22Rv1 (cell line): ENCODE data around the gene LOXL4.

ENCODE experiments used
- H3K27ac ChIP-seq: fragments of 450-650 bp; 2 replicates; pipeline ENCODE4 v1.5.1; 2017
- ZFX ChIP-seq: fragments of 450-650 bp; IDR thresholded peaks from 2 replicates; pipeline ENCODE4 v1.6.1; 2017; ENCODE audit warnings: antibody characterized with exemption, borderline replicate concordance
- TF ChIP-seq, protein P1 (sequence below): fragments of 450-650 bp; IDR thresholded peaks from 2 replicates; pipeline ENCODE4 v1.5.1; 2017; ENCODE audit warnings: mild to moderate bottlenecking

Gene LOXL4

GRCh38 chr10:98310701-98311100, 42.7 kb upstream of the LOXL4 start:
- no peak for TF ChIP-seq ZFX
- TF ChIP-seq, protein P1, sequence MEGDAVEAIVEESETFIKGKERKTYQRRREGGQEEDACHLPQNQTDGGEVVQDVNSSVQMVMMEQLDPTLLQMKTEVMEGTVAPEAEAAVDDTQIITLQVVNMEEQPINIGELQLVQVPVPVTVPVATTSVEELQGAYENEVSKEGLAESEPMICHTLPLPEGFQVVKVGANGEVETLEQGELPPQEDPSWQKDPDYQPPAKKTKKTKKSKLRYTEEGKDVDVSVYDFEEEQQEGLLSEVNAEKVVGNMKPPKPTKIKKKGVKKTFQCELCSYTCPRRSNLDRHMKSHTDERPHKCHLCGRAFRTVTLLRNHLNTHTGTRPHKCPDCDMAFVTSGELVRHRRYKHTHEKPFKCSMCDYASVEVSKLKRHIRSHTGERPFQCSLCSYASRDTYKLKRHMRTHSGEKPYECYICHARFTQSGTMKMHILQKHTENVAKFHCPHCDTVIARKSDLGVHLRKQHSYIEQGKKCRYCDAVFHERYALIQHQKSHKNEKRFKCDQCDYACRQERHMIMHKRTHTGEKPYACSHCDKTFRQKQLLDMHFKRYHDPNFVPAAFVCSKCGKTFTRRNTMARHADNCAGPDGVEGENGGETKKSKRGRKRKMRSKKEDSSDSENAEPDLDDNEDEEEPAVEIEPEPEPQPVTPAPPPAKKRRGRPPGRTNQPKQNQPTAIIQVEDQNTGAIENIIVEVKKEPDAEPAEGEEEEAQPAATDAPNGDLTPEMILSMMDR = no peak
- H3K27ac ChIP-seq = no peak overlapping the region

DNA sequence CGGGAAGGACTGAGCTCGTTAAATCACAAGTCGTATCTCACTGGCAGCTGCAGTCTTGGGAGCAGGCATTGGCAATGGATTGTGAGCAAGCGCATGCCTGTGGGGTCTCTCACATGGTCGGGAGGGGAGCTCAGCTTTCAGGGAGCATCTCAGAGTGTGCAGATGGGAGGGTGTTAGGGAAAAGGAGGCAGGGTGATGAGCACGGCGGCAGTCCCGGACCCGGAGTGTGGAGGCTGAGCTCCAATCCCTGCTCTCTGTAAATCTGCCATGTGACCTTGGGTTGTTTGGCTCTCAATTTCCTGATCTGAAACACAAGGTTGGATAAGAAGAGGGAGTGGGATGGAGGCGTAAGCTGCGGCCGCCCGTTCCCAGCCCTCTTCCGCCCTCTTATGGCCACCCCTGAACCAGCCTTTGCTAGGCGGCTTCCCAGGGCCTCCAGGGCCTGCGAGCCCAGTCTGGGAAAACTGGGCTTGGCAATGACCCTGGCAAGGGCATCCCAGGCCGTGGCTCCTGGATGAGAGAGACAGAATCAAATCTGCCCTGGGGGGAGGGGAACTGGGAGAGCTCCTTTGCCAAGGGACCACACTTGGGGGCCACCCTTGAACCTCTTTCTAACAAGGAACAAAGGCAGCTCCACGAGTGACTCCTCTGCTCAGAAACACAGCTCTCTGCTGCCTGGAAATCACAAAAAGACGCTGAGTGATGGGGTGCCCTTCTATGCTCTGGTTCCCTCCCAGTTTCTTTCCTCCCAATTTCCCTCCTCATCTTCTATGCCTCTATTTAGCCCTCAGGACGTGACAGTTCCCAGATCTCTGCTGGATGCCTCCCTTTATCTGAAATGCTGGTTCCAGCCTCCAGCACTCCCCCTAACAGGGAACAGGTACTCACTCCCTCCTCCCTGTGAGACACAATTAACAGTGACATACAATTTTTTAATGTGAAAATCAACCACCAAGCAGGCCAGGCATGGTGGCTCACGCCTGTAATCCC, 41.7 kb upstream of the LOXL4 start:
- H3K27ac ChIP-seq = no peak overlapping the region

DNA sequence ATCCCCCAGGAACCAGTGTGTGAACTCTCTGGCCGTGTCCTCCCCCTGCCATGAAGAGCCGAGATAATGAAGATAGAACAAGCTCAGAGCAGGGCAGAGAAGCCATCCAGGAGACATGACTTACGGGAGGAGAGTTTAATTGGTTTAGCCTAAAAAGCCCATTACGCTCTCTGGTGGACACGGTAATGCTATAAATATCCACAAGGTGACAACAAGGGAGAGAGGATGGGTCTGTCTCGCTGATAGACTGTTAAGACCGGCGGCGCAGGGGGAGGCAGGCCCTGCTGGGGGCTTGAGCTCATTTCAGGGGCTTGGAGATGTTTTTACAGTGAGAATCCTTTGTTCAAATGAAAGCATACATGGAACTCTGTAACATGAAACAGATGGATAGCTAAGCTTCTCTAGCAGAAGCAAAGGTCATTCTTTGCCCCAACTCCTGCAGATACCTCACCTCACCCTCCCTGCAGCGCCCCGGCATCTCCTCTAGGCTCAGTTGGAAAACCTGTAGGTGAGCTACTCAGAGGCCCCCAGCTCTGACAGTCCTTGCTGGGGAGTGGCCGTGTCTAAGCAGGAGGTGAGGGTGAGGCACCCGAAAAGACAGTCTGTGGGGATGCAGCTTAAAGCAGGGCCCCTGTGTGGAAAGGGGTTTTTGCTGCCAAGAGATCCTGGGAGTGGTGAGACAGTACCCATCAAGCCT, 40.8 kb upstream of the LOXL4 start:
- no peak overlapping the region for H3K27ac ChIP-seq
- no peak for TF ChIP-seq ZFX
- TF ChIP-seq, protein P1 = no peak

More for the DNA sequence above, 41.7 kb upstream of the LOXL4 start:
- TF ChIP-seq ZFX = no peak
- TF ChIP-seq, protein P1 = peak; percentile 87

- H3K27ac ChIP-seq = no peak overlapping the region
- TF ChIP-seq, protein P1 = no peak
Observed at GRCh38 chr10:98307916-98308541, 40.0 kb upstream of the LOXL4 start.

- TF ChIP-seq, protein P1 = no peak
- no peak for TF ChIP-seq ZFX
- H3K27ac ChIP-seq = no peak overlapping the region
Observed at GRCh38 chr10:98306501-98306900, 38.5 kb upstream of the LOXL4 start.

DNA sequence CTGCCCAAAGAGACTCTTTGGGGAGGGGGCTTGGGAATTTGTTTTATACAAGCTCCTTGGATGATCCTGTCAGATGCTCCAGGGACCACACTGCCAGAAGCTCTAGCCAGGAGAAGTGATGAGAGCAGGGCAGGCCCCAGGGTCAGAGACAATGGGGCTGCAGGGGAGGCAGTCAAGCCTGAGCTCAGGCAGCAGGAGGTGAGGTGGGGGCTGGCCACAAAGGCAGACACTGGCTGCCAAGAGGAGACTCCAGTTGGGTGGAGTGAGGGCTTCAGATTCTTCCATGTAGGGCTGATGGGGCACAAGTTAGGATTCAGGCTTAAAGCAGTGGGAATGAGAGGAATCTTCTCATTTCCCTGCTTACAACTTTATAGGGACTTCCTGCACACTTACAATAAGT, 35.6 kb upstream of the LOXL4 start:
- TF ChIP-seq, protein P1 = no peak
- TF ChIP-seq ZFX = no peak
- H3K27ac ChIP-seq = no peak overlapping the region
